ENCODE measurements around the gene DDX10.

DNA sequence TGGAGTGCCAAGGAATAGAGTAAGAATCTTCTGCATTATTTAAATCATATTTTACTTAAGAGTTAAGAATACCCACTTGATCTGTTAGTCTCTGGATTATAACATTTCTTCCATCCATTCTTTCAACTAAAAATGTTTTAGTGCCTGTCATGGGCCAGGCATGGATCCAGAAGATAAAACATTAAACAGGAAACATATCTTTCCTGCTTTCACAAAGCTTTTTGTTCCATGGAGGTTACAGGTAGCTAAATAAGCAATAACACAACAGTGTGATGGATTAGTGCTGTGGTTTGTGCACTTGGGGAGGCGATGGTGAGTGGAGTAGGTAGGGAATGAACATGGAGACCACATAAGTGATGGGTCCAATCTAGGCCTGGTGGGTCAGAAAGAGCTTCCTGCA, 258.5 kb downstream of the DDX10 start:
- TF ChIP-seq, protein P1, sequence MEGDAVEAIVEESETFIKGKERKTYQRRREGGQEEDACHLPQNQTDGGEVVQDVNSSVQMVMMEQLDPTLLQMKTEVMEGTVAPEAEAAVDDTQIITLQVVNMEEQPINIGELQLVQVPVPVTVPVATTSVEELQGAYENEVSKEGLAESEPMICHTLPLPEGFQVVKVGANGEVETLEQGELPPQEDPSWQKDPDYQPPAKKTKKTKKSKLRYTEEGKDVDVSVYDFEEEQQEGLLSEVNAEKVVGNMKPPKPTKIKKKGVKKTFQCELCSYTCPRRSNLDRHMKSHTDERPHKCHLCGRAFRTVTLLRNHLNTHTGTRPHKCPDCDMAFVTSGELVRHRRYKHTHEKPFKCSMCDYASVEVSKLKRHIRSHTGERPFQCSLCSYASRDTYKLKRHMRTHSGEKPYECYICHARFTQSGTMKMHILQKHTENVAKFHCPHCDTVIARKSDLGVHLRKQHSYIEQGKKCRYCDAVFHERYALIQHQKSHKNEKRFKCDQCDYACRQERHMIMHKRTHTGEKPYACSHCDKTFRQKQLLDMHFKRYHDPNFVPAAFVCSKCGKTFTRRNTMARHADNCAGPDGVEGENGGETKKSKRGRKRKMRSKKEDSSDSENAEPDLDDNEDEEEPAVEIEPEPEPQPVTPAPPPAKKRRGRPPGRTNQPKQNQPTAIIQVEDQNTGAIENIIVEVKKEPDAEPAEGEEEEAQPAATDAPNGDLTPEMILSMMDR (IDR thresholded peaks at IDR 0.05; ENCODE audit: borderline replicate concordance, extremely low read depth, low read length, poor library complexity, severe bottlenecking) = no peak
- no peak for TF ChIP-seq EZH2 (IDR thresholded peaks at IDR 0.05; ENCODE audit: borderline replicate concordance, low read depth, low read length, severe bottlenecking)
